ENCODE results near the gene PIRT.

Gene PIRT

DNA sequence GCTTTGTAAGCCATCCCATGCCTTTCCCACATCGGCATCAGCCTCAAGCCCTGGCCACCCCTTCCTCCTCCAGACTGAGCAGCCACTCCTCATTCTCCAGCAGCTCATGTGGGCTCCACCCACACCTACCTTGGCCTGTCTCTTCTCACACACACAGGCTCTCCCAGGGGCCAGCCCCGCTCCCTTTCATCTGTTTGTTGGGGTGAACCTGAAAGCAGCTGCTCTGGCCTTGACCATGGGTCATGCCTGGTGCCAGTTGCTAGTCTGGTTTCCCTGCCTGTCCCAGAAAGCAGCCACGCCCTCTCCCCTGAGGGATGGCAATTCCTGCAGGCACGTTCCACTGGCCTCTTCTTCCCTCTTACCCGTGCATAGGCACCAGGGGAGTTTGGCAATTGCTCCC is 22.6 kb downstream of the PIRT start:
- no peak for DNase-seq

DNA sequence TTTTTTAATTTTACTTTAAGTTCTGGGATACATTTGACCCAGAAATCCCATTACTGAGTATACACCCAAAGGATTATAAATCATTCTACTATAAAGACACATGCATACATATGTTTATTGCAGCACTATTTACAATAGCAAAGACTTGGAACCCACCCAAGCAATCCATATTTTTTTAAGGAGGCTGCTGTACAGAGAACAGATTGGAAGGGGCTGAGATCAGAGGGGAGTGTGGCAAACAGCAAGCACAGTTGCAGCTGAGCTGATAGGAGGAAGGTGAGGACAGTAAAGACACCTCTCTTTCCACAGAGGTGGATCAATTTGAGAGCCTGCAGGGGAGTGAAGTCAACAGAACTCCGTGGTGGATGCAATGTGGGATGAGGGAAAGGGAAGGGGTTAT is 23.8 kb downstream of the PIRT start:
- no peak for DNase-seq

DNA sequence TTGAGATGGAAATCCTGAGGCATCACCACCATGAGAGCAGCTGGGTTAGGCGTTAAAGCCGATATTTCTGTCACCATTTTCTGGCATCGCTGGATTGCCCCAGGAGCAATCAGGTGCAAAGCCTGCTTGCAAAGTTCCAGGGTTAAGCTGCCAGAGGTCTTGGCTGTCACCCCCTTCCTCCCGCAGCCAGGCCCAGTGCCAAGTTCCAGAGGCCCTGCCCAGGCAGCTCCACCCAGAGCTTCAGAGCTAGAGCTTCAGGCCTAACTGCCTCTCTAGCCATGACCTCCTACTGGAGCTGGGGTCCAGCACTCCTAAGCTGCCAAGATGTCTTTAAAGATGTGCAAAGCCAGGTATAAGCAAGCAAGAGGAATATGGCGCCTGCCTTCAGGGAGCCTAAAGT is 25.2 kb downstream of the PIRT start:
- DNase-seq, result no peak

DNA sequence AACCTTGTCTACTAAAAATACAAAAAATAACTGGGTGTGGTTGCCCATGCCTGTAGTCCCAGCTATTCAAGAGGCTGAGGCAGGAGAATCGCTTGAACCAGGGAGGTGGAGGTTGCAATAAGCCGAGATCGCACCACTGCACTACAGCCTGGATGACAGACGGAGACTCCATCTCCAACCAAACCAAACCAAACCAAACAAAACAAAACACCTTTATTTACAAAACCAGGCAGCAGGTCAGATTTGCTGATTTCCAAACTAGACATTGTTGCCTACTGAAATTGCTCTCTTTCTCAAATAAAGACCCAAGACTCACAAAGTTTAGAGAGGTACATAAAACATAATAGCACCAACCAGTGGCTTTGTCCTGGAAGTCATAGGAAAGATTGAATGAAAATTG is 28.3 kb downstream of the PIRT start:
- no peak for DNase-seq

DNA sequence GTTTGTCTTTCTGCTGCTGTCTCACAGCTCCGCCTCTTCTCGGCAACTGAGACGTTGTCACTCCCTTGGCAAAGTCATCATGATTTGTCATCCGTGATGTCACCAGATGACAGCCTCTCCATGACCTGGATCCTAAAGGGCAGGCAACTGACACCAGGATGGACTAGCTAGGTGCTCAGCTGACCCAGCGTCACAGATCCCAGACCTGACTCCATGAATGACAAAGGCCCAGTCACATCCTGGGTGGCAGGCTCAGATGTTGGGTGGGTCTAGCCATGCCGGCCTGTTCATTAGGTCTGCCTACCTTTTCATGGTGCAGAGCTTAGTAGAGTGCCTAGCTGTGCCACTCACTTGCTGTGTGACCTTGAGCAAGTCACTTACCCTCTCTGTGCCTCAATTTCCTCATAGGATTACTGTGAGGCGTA is 30.2 kb downstream of the PIRT start:
- DNase-seq, result no peak

DNA sequence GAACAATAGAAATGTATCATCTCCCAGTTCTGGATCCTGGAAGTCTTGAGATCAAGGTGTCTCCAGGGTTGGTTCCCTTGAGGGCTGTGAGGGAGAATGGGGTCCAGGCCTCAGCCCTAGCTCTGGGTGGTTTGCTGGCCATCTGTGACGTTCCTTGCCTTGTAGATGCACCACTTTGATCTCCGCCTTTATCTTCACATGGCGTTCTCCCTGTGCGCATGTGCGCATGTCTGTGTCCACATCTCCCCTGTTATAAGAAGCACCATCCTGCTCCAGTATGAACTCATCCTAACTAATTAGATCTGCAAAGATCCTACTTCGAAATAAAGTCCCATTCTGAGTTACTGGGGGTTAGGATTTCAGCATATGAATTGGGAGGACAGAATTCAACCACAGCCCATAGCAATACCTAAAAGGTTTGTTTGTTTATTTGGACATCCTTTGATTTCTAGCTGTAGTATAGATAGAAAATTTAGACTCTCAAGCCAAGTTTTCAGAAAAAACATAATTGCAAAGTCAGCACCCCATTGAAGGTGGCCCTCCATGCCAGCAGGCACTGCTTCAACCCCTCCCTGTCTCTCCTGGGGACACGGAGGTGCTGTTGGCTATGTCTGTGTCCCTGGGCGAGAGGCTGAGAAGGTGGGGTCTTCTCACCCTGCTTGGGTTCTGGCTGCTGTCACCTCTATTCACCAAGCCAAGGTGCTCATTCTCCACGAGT is 31.2 kb downstream of the PIRT start:
- DNase-seq, result no peak

DNA sequence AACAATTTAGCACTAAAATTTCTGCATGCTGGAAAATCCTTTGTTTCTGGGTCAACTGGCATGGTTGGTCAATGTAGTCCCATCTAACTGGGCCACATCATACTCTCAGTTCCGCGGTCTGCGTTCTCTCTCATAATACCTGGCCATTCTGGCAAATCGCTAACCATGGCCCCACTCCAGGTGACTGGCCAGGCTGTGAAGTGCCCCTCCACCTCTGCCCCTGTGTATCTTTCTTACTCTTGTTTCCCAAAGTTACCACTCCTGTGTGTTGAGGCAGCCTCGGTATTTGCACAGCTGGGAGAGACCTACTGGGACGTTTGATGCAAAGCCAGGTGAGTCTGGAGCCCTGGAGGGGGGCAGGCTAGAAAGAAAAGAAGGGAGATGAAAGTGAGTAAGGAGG is 32.0 kb downstream of the PIRT start:
- DNase-seq, result no peak

DNA sequence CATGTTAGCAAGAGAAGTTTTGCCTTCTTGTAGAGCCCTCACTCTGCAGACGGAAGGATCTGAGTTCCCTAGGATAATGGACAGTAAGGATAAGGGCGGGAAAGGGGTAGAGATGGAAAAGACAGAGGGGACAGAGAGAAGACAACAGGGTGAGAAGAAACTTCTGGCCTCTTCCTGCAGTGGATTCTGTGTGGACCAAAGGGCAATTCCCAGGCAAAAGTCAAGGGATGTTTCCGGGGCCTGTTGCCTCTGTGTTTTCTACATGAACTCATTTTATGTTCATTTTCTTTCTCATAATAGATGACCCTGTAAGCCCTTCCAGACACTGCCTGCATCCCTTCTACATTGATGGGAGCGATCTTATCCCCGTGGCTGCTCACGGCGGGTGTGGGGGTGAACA is 33.3 kb downstream of the PIRT start:
- no peak for DNase-seq

DNA sequence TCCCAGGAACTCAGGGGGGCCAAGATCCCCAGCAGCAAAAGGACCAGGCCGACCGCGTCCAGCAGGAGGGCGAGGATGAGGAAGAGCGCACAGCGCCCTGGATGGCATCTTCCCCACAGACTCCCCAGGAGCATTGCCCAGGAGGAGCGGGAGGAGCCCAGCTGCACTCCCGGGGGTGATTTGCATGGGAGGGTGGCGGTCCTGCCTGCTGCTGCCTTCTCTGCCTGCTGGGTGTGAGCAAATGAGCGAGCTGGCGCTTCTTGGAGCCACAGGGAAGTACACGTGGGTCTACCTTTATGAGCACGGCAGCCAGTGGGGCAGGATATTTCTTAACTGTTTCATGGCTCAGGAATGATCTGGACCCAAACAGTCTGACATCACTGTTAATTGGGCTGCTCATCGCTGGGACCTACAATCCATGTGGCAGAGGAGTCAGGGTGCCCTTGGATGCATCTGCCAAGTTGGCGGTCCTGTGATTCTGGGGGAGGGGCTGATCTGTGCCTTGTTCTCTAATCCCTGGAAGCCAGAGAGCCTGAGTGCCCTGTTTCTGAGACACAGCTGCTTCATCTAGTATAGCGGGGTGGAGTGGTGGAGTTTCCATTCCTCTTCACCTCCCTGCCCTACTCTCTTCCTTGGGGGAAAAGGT is 33.9 kb downstream of the PIRT start, which contains the start of gene TMEM238L:
Gene TMEM238L (minus strand): TSS at position 270 of the 646 bp plus-strand sequence. CDS start 136 bp downstream, at position 134.
- no peak for DNase-seq

DNA sequence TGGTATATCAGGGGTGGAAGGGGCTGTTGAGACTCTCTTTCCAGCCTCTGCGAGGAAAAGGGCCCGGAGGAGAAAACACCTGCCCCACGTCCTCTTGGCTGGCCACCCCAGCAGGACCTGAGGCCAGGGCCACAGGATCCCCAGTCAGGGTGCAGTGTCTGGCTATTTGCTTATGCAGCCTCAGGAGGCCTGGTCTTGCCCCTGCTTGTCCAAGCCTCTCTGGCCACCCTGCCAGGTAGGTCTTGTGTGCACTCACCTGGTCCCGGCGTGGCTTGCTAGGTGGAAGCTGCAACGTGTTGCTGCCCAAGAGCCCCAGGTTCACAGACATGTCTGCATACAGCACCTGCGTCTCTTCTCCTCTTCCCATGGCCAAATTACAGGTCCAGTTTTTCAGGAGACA is 34.5 kb downstream of the PIRT start:
- no peak for DNase-seq

DNA sequence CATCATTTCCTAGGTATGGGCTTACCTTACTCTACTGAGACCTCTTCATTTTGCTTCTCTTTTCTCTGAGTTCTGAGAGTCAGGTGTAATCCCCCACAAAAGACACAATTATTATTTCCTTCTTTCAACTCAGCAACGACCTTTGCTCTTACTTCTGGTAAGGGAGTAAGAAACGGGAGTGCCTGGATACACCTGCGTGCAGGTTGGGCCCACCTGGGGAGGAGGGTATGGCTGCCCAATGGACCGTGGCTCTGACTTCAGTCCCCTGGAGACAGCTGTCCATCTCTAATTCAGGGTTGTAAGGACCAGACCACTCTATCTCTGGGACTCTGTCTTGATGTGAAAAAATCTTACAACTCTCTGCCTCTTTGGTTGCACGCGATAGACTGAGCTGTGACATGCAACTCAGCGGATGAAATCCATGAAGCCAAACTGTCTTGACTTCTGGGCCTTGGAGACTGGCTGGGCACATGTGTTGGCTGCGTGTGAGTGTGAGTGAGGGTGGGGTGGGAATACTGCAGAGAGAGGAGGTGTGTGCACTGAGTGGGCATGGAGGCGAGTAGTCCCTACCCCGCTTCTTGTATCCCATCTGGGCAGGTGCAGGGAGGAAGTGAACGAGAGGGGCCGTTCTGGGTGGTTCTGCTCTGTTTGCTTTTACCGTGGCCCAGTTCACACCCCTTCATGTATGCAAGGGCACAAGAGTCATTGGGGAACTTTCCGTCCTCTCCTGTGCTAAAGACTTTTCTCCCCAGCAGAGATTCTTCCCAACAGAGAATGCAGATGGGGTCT is 35.2 kb downstream of the PIRT start:
- no peak for DNase-seq

DNA sequence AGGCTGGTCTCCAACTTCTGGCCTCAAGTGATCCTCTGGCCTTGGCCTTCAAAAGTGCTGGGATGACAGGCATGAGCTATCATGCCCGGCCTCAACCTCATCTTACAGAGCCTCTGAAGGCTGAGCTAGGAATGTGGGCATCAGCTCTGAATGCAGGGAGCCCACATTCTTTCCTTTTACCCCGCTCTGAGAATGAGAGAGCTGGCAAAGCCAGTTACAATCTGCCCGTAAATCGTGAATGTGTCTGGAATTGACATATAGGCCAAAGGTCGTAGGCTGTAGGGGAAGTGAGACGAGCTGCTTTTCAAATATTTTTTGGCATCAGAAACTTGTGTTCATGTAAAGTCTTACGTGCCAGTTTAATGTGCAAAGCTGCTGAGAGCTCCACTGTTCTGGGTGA is 38.5 kb downstream of the PIRT start:
- DNase-seq, result no peak

DNA sequence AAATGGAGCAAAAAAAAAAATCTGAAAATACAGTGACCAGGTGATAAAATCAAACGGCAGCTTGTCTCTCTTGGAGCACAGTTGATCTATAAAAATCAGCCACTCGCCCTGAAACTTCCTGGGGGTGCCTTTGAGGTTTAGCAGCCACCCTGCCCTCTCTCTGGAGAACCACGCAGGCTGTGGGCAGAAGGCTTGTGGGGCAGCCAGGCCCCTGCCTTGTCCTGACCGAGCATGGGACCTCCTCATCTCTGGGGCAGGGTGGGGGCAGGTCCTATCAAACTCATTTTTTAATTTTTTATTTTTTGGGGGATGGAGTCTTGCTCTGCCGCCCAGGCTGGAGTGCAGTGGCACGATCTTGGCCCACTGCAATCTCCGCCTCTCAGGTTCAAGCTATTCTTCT is 39.0 kb downstream of the PIRT start:
- no peak for DNase-seq

DNA sequence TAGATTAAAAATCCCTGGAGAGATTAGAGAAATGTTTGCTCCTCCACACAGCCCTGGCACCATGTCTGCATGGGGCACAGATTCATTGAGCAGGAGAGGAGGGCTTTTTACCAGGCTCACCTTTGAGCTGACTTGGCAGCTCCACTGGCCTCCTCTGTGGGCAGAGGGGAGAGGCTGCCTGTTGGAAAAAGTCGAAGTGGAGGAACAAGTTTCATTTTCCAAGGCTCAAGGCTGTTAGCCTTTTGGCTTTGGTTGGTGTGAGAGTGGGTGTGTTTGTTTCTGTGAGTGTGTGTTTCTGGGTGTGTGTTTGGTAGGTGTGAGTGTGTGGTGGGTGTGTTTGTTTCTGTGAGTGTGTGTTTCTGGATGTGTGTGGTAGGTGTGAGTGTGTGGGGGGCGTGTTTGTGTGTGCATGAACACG is 39.5 kb downstream of the PIRT start:
- no peak for DNase-seq

DNA sequence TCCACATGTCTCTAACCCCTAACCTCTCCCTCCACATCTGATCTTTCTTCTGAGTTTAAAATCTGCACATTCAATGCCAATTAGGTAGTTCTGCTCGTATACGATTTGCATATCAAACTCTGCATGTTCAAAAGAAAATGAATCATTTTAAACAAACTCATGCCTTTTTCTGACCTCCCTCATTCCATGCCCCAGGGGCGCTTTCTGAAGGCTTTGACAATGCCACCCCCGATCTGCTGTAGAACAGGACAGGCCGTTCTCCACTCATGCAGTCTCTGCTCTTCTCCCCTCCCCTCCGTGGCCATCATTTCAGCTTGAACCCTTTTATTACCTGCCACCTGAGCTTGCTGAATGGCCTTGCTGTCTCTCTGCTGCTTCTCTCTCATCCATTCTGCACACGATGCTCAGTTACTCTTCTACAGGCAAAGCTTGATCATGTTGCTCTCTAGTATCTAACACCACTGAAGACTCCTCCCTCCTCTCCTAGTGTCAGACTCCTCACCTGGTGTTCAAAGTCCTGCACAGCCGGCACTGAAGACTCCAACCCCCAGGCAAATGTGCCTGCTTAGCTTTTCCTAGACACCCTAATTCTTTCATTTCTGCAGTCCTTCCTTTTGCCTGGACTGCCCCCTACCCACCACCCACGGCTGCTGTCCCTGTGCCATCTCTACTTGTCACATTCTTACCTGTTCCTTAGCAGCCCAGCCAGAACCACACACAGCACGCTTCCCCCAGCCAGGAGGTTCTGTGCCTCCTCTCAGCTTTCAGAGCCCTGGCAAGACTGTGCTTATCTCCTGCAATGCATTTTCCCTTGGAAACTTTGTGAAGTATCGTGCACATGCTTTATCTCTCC is 40.2 kb downstream of the PIRT start:
- DNase-seq, result no peak

DNA sequence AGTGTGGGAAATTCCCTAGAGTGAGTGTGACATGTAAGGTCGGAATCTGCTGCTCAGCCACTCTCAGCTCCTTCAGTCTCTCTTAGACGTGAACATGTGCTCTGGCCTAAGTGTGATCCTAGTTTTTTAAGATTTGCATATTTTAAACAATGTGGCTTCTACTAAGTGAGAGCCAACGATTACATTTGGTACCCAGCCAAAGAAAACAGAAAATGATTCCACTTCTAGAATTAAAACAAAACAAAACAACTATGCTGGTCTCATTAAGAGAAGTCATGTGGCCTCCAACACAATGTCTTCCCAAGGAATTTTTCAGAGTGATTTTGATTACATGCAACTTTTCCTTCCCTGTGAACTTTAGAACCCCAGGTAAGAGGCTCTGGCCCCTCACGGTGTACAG is 44.1 kb downstream of the PIRT start:
- DNase-seq, result no peak

DNA sequence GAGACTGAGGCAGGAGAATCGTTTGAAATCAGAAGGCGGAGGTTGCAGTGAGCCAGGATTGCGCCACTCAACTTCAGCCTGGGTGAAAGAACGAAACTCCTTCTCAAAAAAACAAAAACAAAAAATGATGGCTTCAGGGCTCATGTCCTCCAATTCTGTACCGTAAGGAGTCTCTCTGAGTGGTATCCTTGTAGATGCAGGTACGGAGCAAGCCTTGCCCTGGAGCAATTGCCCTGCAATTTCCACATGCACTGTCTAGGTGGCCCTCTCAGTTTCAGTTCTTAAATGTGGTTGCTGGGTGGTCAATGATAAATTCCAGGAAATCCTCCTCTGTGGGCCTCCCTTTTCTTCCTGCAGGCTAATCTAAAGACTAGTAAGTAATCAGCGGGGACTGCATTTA is 44.6 kb downstream of the PIRT start:
- no peak for DNase-seq

DNA sequence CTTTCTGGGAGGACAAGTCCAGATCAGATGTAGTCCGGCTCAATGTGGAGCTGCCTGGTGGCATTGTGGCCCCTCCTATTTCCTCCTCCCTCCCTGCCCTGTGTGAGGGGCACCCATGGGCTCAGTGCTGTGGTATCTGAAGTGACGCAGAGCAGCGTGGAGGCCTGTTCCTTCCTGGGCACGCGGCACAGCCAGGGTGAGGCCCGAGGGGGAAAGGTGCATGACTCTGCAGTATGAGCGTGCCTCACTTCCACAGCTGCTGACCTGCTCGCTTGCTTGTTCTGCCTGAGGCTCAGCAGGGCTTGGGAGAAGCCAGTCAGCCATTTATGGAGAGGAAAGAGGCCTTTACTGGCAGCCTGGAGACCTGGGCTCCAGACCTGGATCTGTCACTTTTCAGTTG is 45.7 kb downstream of the PIRT start:
- DNase-seq, result no peak

DNA sequence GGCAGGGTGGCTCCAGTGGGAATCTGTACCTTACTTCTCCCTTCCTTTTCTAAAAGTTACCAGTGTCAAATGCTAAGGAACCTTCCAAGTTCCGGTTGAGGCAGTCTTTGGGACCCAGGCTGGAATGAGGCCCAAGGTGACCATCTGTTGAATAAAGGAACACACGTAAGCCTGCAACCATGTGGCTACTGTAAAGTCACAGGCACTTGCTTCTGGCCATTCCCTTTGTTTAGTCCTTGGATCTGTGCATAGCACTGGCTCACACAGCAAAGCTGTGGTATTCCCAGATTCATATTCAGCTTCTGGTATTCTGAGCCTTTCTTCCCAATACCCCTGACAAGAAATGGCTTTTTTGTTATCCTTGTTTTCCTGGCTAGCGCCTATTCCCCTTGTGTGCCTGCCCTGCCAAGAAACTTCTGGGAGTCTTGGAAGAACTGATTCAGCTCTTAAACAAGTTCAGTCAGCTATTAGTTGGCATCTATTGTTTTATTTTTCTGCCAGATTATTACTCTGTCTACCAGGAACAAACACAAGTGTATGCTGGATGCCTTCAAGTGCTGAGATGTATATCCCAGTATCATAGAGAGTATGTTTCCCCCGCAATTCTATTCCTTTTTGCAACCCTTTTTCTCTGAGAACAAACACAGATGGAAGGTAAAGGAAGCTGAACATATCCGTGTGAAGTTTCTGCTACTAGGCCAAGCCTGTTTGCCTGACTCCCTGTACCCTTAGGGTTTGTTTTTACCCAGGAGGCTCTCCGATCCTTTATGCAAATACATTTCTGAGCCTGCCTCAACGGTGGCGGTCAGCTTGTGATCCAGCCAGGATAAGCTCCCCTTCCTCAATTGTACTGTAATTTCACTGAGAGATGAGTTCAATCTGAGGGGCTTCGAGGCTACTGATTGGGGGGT is 47.1 kb downstream of the PIRT start:
- no peak for DNase-seq

DNA sequence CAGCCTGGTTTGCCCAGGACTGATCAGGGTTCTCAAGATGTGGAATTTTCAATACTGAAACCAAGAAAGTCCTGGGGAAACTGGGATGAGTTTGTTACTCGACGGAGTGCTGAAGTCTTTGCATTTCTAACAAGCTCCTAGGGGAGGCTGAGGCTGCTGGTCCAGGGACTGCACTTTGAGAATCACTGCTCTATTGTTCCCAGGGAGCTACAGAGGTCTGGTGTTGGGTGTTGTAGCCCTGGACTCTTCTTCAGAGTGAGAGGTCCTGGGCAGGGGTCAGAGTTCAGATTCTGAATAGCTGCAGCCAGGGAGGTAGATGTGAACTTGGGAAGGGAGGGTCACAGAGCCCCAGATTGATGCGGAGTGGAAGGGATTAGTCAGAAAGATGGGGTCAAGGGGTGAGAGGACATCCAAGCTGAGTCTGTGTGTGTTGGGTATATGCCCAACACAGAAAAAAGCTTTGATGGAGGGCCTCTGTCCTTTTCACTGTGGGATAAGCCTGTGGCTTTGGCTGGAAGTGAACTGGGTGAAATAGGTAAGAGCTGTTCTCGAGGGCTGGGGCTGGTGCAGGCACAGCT is 48.1 kb downstream of the PIRT start:
- DNase-seq, result no peak

DNA sequence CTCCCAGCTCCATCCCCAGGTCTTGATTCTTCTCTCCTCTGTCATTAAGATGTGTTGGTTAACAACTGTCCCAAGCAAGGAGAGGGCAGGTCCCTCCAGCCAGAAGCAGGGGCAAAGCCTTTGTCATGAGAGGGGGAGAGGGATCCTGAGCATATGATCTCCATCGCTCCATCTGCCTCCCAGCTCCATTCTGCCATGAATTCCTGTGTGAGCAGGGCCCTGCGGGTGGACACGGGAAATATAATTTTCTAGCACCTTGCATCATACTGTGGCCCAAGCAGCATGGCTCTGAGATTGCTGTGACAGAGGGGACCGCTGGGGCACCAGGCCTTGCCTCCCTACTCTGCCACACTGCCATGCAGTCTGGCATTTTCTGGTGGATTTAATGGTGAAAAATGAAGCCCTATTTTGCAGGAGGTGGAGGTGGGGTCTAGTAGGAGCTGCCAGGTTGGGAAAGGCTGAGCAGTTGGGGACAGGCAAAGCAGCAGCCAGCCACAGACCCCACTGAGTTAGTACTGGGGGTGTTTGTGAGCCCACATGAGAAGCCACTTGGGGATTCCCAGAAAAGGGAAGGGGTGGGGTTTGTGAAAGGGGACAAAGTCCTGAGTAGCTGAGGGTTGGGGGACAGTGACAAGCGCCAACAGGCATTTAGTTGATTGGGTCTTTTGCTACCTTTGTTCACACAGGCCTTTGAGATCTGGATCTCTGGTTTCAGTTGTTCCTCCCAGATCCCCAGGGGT is 50.4 kb downstream of the PIRT start:
- no peak for DNase-seq

Data from amniotic stem cell (primary cell).